Measurements from ENCODE around the gene ZNF544.

The ZNF544 gene

GRCh38 chr19:58228585-58229254 lies at the start of gene ZNF544 (continued):
- TF ChIP-seq ZNF747 (tag by site-specific recombination; IDR thresholded peaks at IDR 0.05) (no peak), ZNF324 (tag by site-specific recombination; IDR thresholded peaks at IDR 0.05) (0 out of 2 replicates have a peak, but pooled peaks have one; percentile 66), ZNF114 (tag by site-specific recombination; IDR thresholded peaks at IDR 0.05) (no peak), ZBTB1 (tag by site-specific recombination; IDR thresholded peaks at IDR 0.05) (no peak), ZNF707 (tag by site-specific recombination; IDR thresholded peaks at IDR 0.05) (no peak), ZNF830 (tag by site-specific recombination; IDR thresholded peaks at IDR 0.05; ENCODE audit: low read depth) (no peak), AEBP2 (tag by site-specific recombination; IDR thresholded peaks at IDR 0.05; ENCODE audit: borderline replicate concordance) (no peak), HOXD13 (CRISPR knock-in tag; IDR thresholded peaks at IDR 0.05; ENCODE audit: borderline replicate concordance) (no peak), ZNF350 (tag by site-specific recombination; IDR thresholded peaks at IDR 0.05) (no peak), GLI2 (tag by site-specific recombination; IDR thresholded peaks at IDR 0.05; ENCODE audit: borderline replicate concordance, low read depth) (no peak), GFI1B (tag by site-specific recombination; IDR thresholded peaks at IDR 0.05) (no peak), ZNF571 (tag by site-specific recombination; IDR thresholded peaks at IDR 0.05) (no peak), ZNF621 (tag by site-specific recombination; IDR thresholded peaks at IDR 0.05) (no peak), ZNF175 (tag by site-specific recombination; IDR thresholded peaks at IDR 0.05) (no peak), ZNF488 (tag by site-specific recombination; IDR thresholded peaks at IDR 0.05) (no peak), ZNF677 (tag by site-specific recombination; IDR thresholded peaks at IDR 0.05) (no peak), ZBTB11 (tag by site-specific recombination; conservative IDR thresholded peaks at IDR 0.05; ENCODE audit: low read depth) (peak; percentile 91), ZNF133 (tag by site-specific recombination; IDR thresholded peaks at IDR 0.05) (peak; percentile 23; the same call in 1 of the 2 replicates), ZNF140 (tag by site-specific recombination; IDR thresholded peaks at IDR 0.05) (no peak), ZNF791 (tag by site-specific recombination; IDR thresholded peaks at IDR 0.05) (no peak), ZNF544 (tag by site-specific recombination; IDR thresholded peaks at IDR 0.05) (no peak), ZNF792 (tag by site-specific recombination; IDR thresholded peaks at IDR 0.05) (peak; percentile 20; the same call in 1 of the 2 replicates), KLF7 (tag by site-specific recombination; IDR thresholded peaks at IDR 0.05; ENCODE audit: borderline replicate concordance) (peak; percentile 25; the same call in 1 of the 2 replicates), ZNF311 (tag by site-specific recombination; IDR thresholded peaks at IDR 0.05; ENCODE audit: borderline replicate concordance) (no peak), ZNF837 (tag by site-specific recombination; IDR thresholded peaks at IDR 0.05) (no peak), ZNF394 (tag by site-specific recombination; IDR thresholded peaks at IDR 0.05; ENCODE audit: borderline replicate concordance) (peak; percentile 58), ZNF514 (tag by site-specific recombination; IDR thresholded peaks at IDR 0.05) (no peak), SP3 (tag by site-specific recombination; IDR thresholded peaks at IDR 0.05) (peak; percentile 77), ZNF404 (tag by site-specific recombination; IDR thresholded peaks at IDR 0.05) (no peak), PRDM1 (tag by site-specific recombination; IDR thresholded peaks at IDR 0.05) (no peak)

All from HEK293 (cell line).